HepG2 (cell line): ENCODE results near the gene PCSK2.

Source experiments
- ELF1 ChIP-seq: sonication (generic); formaldehyde crosslinking; IDR thresholded peaks from 2 replicates; pipeline ENCODE4 v1.4.0; 2020; ENCODE audit warnings: missing genetic modification reagents
- EZH2 ChIP-seq: conservative IDR thresholded peaks from 2 replicates; pipeline ENCODE4 v1.6.1; 2012; ENCODE audit warnings: mild to moderate bottlenecking, low read depth, low read length, moderate library complexity
- FOXM1 ChIP-seq: sonication (generic); formaldehyde crosslinking; IDR thresholded peaks from 2 replicates; pipeline ENCODE4 v1.5.0; 2020; ENCODE audit warnings: missing genetic modification reagents
- JUNB ChIP-seq: sonication (generic); formaldehyde crosslinking; IDR thresholded peaks from 2 replicates; pipeline ENCODE4 v1.8.0; 2022; ENCODE audit warnings: missing genetic modification reagents, mild to moderate bottlenecking, borderline replicate concordance
- MEIS2 ChIP-seq: sonication (generic); formaldehyde crosslinking; IDR thresholded peaks from 2 replicates; pipeline ENCODE4 v1.9.0; 2021; ENCODE audit warnings: mild to moderate bottlenecking, missing genetic modification reagents
- NCOA1 ChIP-seq: sonication (generic); formaldehyde crosslinking; IDR thresholded peaks from 2 replicates; pipeline ENCODE4 v1.9.0; 2021; ENCODE audit warnings: missing genetic modification reagents
- SOX5 ChIP-seq: IDR thresholded peaks from 2 replicates; pipeline ENCODE4 v1.6.1; 2016; ENCODE audit warnings: borderline replicate concordance
- TF ChIP-seq, protein P1 (sequence below): IDR thresholded peaks from 2 replicates; pipeline ENCODE4 v1.6.1; 2016; ENCODE audit warnings: low read depth, missing genetic modification reagents, missing compliant biosample characterization
- TF ChIP-seq, protein P2 (sequence below): sonication (generic); formaldehyde crosslinking; IDR thresholded peaks from 2 replicates; pipeline ENCODE4 v1.5.0; 2020; ENCODE audit warnings: mild to moderate bottlenecking, missing genetic modification reagents

DNA sequence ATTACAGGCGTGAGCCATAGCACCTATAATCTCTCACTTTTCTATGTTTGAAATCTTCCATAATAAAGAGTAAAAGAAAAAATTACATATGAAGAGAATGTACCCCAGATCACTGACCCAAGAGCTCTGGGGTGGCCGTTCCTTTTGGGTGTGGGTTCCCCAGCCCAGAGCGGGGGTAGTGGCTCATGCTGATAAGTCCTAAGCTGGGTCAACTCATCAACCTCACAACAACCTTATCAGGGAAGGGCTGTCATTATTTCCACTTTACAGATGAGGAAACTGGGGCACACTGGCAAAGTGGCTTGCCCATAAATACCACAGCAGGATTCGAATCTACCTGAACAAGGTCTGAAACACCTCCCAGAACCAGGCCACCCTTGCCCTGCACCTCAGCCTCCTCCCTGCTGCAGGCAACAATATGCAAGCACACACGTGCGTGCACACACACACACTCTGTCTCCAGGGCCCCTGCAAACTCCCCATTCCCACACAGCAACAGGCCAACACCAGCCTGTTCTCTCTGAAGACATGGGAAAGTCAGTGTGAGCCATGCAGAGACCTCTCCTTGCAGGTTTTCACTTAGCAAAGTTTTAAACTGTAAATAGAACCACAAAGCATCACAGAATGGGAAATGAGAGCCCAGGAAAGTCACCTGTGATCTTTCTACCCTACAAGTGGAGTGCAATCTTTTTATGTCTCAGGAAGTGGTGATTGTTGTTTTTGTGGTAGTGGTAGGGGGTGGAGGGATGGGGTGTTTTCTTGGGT, 276.6 kb downstream of the PCSK2 start:
- no peak for TF ChIP-seq ELF1 (CRISPR knock-in tag)
- TF ChIP-seq, protein P1, sequence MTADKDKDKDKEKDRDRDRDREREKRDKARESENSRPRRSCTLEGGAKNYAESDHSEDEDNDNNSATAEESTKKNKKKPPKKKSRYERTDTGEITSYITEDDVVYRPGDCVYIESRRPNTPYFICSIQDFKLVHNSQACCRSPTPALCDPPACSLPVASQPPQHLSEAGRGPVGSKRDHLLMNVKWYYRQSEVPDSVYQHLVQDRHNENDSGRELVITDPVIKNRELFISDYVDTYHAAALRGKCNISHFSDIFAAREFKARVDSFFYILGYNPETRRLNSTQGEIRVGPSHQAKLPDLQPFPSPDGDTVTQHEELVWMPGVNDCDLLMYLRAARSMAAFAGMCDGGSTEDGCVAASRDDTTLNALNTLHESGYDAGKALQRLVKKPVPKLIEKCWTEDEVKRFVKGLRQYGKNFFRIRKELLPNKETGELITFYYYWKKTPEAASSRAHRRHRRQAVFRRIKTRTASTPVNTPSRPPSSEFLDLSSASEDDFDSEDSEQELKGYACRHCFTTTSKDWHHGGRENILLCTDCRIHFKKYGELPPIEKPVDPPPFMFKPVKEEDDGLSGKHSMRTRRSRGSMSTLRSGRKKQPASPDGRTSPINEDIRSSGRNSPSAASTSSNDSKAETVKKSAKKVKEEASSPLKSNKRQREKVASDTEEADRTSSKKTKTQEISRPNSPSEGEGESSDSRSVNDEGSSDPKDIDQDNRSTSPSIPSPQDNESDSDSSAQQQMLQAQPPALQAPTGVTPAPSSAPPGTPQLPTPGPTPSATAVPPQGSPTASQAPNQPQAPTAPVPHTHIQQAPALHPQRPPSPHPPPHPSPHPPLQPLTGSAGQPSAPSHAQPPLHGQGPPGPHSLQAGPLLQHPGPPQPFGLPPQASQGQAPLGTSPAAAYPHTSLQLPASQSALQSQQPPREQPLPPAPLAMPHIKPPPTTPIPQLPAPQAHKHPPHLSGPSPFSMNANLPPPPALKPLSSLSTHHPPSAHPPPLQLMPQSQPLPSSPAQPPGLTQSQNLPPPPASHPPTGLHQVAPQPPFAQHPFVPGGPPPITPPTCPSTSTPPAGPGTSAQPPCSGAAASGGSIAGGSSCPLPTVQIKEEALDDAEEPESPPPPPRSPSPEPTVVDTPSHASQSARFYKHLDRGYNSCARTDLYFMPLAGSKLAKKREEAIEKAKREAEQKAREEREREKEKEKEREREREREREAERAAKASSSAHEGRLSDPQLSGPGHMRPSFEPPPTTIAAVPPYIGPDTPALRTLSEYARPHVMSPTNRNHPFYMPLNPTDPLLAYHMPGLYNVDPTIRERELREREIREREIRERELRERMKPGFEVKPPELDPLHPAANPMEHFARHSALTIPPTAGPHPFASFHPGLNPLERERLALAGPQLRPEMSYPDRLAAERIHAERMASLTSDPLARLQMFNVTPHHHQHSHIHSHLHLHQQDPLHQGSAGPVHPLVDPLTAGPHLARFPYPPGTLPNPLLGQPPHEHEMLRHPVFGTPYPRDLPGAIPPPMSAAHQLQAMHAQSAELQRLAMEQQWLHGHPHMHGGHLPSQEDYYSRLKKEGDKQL (CRISPR knock-in tag): no peak
- no peak for TF ChIP-seq NCOA1
- TF ChIP-seq MEIS2: no peak
- no peak for TF ChIP-seq JUNB (CRISPR knock-in tag)
- TF ChIP-seq FOXM1: no peak
- TF ChIP-seq, protein P2, sequence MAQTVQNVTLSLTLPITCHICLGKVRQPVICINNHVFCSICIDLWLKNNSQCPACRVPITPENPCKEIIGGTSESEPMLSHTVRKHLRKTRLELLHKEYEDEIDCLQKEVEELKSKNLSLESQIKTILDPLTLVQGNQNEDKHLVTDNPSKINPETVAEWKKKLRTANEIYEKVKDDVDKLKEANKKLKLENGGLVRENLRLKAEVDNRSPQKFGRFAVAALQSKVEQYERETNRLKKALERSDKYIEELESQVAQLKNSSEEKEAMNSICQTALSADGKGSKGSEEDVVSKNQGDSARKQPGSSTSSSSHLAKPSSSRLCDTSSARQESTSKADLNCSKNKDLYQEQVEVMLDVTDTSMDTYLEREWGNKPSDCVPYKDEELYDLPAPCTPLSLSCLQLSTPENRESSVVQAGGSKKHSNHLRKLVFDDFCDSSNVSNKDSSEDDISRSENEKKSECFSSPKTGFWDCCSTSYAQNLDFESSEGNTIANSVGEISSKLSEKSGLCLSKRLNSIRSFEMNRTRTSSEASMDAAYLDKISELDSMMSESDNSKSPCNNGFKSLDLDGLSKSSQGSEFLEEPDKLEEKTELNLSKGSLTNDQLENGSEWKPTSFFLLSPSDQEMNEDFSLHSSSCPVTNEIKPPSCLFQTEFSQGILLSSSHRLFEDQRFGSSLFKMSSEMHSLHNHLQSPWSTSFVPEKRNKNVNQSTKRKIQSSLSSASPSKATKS (CRISPR knock-in tag): no peak
- TF ChIP-seq EZH2: no peak
- TF ChIP-seq SOX5: no peak
